ENCODE results near the gene HDAC5. TPM values are rescaled to one million over a fixed set of nuclear protein-coding genes. Genes with fewer than 3 reads are reported as not detected.

Gene HDAC5
- total and polyA plus RNA-seq, 2 of the 8 experiments (the other 6 are each of a cell fraction or from before 2014, with no cell fraction given), result 48.5 to 54.4 TPM

- TF ChIP-seq TCF12 (IDR thresholded peaks at IDR 0.05; ENCODE audit: low read depth, low read length), result 0 out of 2 replicates have a peak, but pooled peaks have one; percentile 32
- TF ChIP-seq KDM4A (IDR thresholded peaks at IDR 0.05; ENCODE audit: low read depth, low read length, severe bottlenecking), result peak; percentile 55
These were observed 52.8 kb downstream of the HDAC5 start, which contains the start of gene G6PC3 (continued) for GRCh38 chr17:44070455-44071197.

Measured in H1 (cell line).